Osteocyte (in vitro differentiated cells): Measurements from ENCODE around the gene RXRA. TPM values are rescaled to one million over a fixed set of nuclear protein-coding genes. Genes with fewer than 3 reads are reported as not detected.

Experiments used
- DNase-seq: peaks from one replicate; pipeline ENCODE4 v3.0.0; 2021; ENCODE audit warnings: mixed read lengths; ENCODE audit not compliant: unreplicated experiment; ENCODE audit errors: extremely low spot score
- H3K27ac Mint-ChIP-seq: one replicate; pipeline ENCODE4 v1.8.0; 2021; ENCODE audit warnings: mild to moderate bottlenecking, mixed read lengths; ENCODE audit not compliant: unreplicated experiment
- H3K27me3 Mint-ChIP-seq: one replicate; pipeline ENCODE4 v1.8.0; 2021; ENCODE audit warnings: mixed read lengths; ENCODE audit not compliant: unreplicated experiment
- H3K36me3 Mint-ChIP-seq: one replicate; pipeline ENCODE4 v1.8.0; 2021; ENCODE audit warnings: mixed read lengths; ENCODE audit not compliant: unreplicated experiment
- H3K4me1 Mint-ChIP-seq: one replicate; pipeline ENCODE4 v1.8.0; 2021; ENCODE audit warnings: mixed read lengths; ENCODE audit not compliant: unreplicated experiment
- H3K4me3 Mint-ChIP-seq: one replicate; pipeline ENCODE4 v1.8.0; 2021; ENCODE audit warnings: mild to moderate bottlenecking, moderate library complexity, mixed read lengths; ENCODE audit not compliant: unreplicated experiment
- H3K9me3 Mint-ChIP-seq: one replicate; pipeline ENCODE4 v1.8.0; 2021; ENCODE audit warnings: mixed read lengths; ENCODE audit not compliant: unreplicated experiment
- total RNA-seq: library from RNA; stranded (reverse); gene quantifications from 2 replicates; pipeline ENCODE4 v1.2.1, GENCODE V29; 2021
- TF ChIP-seq, protein P1 (sequence below): fragments of 200-600 bp; sonication (generic); IDR thresholded peaks from 2 replicates; pipeline ENCODE4 v1.5.0; 2021; ENCODE audit warnings: antibody characterized with exemption, mild to moderate bottlenecking, moderate library complexity

Gene RXRA
- total RNA-seq, 1 donor from 2014 or later, result 82.2 TPM

DNA sequence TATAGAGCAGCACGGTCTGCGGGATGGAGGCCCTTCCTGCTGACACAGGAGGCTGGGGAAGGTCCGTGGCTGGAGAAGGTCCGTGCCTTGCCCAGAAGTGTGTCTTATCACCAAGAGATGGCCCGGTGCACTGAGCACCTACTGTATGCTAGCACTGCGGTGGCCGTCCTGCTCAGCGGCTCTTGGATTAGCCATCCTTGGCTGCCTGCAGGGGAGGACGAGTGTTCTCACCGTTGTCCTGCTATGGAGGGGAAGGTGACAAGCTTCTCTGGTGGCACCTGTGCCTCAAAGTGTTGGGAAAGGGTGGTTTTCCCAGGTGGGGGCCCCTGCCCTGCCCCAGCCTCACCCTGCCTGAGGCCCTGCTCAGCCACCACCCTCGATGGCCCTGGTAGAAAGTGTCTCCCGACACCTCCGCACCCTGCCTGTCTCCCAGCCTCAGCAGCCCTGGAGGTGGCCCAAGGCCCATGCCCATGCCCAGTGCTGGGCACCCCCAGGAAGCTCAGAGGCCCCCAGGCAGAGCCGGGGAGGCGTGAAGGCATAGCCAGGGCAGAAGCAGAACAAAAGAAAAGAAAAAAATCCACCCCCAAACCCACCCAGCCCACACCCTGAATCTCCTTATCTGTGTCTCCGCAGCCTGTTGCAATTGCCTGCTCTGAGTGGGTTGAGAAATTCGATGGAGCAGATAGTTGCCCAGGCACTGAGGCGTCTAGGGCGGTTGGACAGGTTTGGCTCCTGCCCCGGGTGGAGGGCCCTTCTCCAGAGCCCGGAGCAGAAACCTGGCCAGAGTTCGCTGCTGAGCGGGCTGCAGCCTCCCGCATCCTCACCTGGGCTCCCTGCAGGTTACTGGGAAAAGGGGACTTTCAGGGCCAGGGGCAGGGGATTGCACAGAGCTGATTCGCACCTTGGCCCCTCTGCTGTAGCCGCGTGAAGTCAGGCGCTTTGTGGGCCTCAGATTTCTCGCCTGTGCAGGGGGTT, 30.5 kb downstream of the RXRA start:
- Mint-ChIP-seq H3K9me3 (no peaks in the 10 kb centered on the region), H3K27me3 (no peaks in the 10 kb centered on the region), H3K4me3 (no peak overlapping the region), H3K4me1 (peaks cover 47% of the 10 kb centered on the region), H3K36me3 (no peaks in the 10 kb centered on the region), H3K27ac (no peak overlapping the region)
- TF ChIP-seq, protein P1, sequence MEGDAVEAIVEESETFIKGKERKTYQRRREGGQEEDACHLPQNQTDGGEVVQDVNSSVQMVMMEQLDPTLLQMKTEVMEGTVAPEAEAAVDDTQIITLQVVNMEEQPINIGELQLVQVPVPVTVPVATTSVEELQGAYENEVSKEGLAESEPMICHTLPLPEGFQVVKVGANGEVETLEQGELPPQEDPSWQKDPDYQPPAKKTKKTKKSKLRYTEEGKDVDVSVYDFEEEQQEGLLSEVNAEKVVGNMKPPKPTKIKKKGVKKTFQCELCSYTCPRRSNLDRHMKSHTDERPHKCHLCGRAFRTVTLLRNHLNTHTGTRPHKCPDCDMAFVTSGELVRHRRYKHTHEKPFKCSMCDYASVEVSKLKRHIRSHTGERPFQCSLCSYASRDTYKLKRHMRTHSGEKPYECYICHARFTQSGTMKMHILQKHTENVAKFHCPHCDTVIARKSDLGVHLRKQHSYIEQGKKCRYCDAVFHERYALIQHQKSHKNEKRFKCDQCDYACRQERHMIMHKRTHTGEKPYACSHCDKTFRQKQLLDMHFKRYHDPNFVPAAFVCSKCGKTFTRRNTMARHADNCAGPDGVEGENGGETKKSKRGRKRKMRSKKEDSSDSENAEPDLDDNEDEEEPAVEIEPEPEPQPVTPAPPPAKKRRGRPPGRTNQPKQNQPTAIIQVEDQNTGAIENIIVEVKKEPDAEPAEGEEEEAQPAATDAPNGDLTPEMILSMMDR, result no peak
- no peak for DNase-seq

DNA sequence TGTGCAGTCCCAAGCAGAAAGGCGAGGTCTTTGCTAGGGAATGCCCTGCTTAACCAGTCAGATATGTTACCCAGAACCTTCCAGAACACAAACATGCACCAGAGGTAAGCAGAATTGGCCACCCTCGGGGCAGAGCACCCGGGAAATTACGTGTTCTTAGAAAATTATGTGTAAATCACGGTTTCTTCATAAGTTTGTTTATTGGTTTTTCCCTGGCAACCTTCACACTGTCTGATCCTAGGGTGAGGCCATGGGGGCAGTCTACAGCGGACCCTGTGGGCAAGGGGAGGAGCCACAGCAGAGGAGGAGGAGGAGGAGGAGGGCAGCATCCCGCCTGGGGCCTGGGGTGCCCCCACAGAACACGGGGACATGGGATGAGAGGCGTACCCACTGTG, 31.4 kb downstream of the RXRA start:
- Mint-ChIP-seq H3K36me3 (no peaks in the 10 kb centered on the region), H3K27ac (peak overlapping the region; percentile 44), H3K4me3 (no peak overlapping the region), H3K9me3 (no peaks in the 10 kb centered on the region), H3K4me1 (peaks cover 44% of the 10 kb centered on the region), H3K27me3 (no peaks in the 10 kb centered on the region)
- TF ChIP-seq, protein P1, result no peak
- DNase-seq, result no peak

DNA sequence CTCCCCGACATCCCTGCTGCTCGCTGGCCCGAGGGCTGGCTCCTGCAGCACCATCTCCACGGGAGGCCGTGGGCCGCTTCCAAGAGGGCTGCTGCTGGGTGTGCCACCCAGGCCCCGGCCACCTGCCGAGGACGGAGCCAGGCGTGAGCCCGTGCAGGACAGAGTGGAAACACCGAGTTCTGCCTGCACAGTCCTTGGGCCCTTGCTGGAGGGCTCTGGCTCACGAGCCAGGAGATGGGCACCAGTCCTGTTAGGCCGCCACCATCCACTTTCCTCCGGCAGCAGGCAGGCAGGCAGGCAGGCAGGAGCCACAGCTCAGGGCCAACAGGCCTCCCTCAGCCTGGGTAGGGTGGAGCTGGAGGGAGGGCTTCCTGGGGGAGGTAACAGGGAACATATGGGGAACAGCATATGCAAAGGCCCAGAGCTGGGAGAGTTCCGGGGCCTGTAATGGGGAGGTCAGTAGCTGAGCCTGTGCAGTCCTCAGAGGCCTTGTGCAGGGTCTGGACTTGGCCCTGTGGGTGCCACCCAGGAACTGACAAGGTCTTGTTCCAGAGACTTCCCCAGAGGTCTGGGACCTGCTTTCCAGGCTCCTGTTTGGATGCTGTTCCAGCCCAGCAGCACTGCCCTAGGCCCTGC, 31.9 kb downstream of the RXRA start:
- no peak for DNase-seq
- no peaks in the 10 kb centered on the region for H3K9me3 Mint-ChIP-seq

DNA sequence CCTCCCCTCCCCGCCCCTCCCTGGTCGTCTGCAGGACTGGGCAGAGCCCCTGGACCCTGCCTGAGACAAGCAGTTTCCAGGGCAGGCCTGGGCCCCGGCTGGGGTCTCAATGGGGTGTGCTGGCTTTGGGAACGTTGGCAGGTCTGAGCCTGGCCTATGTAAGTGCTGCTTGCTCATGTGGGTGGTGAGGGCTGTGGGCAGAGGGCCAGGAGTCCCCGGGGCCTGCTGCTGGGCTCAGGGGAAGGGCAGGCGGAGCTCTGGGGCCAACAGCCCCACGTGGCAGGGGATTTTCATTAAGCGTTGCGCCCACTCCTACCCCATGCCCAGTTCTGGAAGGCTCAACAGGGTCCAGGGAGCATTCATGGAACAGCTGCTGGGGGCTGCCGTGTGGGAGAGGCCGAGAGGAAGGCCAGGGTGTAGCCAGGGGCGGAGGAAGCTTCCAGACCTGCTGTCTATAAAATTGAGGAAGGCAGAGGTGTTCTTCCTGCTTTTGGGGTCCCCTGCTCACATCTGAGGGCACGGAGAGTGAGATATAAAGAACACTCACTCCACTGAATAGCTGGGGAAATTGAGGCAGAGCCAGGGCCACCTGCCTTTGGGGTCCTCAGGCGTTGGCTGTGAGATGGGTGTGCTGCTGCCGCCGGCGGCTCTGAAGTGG, 32.5 kb downstream of the RXRA start:
- H3K4me1 Mint-ChIP-seq, result peaks cover 37% of the 10 kb centered on the region
- H3K27ac Mint-ChIP-seq, result no peak overlapping the region

More for the DNA sequence above, 31.9 kb downstream of the RXRA start:
- no peaks in the 10 kb centered on the region for H3K36me3 Mint-ChIP-seq
- TF ChIP-seq, protein P1, result no peak
- peaks cover 40% of the 10 kb centered on the region for H3K4me1 Mint-ChIP-seq
- no peaks in the 10 kb centered on the region for H3K27me3 Mint-ChIP-seq
- H3K4me3 Mint-ChIP-seq, result no peak overlapping the region
- H3K27ac Mint-ChIP-seq, result no peak overlapping the region

More for the DNA sequence above, 32.5 kb downstream of the RXRA start:
- no peaks in the 10 kb centered on the region for H3K9me3 Mint-ChIP-seq
- DNase-seq, result no peak
- TF ChIP-seq, protein P1, result no peak
- H3K4me3 Mint-ChIP-seq, result no peak overlapping the region
- H3K27me3 Mint-ChIP-seq, result no peaks in the 10 kb centered on the region
- no peaks in the 10 kb centered on the region for H3K36me3 Mint-ChIP-seq
